Heart left ventricle (tissue), 16 donors: ENCODE measurements around the gene GPC6. TPM values are rescaled to one million over a fixed set of nuclear protein-coding genes. Genes with fewer than 3 reads are reported as not detected.

ENCODE experiments used
- ATAC-seq, 4 donors: fragments of 200-7000 bp; cut with Tn5 transposase; one replicate each; pipeline ENCODE4 v1.9.1; 2020 to 2022; ENCODE audit warnings: moderate library complexity in 4 of 4, mild to moderate bottlenecking in 3 of 4, moderate number of reproducible peaks in 1 of 4
- DNase-seq, 5 donors: peaks; one replicate each; pipeline ENCODE4 v3.0.0-alpha.2; 2020
- H3K27ac ChIP-seq, 12 donors: fragments of 200-600 bp; sonication (generic) in 4 of 12; one replicate each; pipeline versions ENCODE4 v1.5.0 to v1.8.0; 2016 to 2022; ENCODE audit warnings: mild to moderate bottlenecking in 2 of 12
- H3K27me3 ChIP-seq, 9 donors: fragments of 200-600 bp; sonication (generic) in 2 of 9; one replicate each; pipeline versions ENCODE4 v1.5.1 to v1.8.0; 2016 to 2022; ENCODE audit warnings: mild to moderate bottlenecking in 3 of 9
- H3K36me3 ChIP-seq, 9 donors: fragments of 200-600 bp; sonication (generic) in 2 of 9; one replicate each; pipeline versions ENCODE4 v1.5.0 to v1.8.0; 2018 to 2022; ENCODE audit warnings: mild to moderate bottlenecking in 2 of 9
- H3K4me1 ChIP-seq, 12 donors: fragments of 200-600 bp; sonication (generic) in 4 of 12; one replicate each; pipeline versions ENCODE4 v1.5.0 to v1.8.0; 2016 to 2022; ENCODE audit warnings: mild to moderate bottlenecking in 3 of 12
- H3K4me3 ChIP-seq, 12 donors: fragments of 200-600 bp; sonication (generic) in 4 of 12; one replicate each; pipeline versions ENCODE4 v1.5.0 to v1.8.0; 2017 to 2022; ENCODE audit warnings: mild to moderate bottlenecking in 9 of 12, moderate library complexity in 4 of 12
- H3K9me3 ChIP-seq, 12 donors: fragments of 200-600 bp; sonication (generic) in 4 of 12; one replicate each; pipeline versions ENCODE4 v1.5.0 to v1.8.0; 2016 to 2022; ENCODE audit warnings: mild to moderate bottlenecking in 1 of 12
- CTCF ChIP-seq, 12 donors: fragments of 200-600 bp; sonication (generic) in 4 of 12; IDR thresholded peaks; one replicate each; pipeline versions ENCODE4 v1.5.0 to v1.8.0; 2018 to 2022; ENCODE audit warnings: antibody characterized with exemption in 12 of 12, mild to moderate bottlenecking in 5 of 12
- POLR2A ChIP-seq, 2 donors: fragments of 450-650 bp; IDR thresholded peaks; one replicate each; pipeline ENCODE4 v1.6.1; 2017; ENCODE audit warnings: antibody characterized with exemption in 2 of 2, mild to moderate bottlenecking in 2 of 2, moderate library complexity in 2 of 2
- WGBS, 4 donors: extraction: QIAGEN DNeasy Blood & Tissue Kit in 2 of 4; methylation state at CpG; one replicate each; pipeline versions ENCODE4 v1.1.5 to v1.1.7; 2013 to 2018; 5-methylcytosine and 5-hydroxymethylcytosine counted together
- intact Hi-C, 10 donors: fragments of 100-400 bp; cut with DNase I; formaldehyde crosslinking; loops; one replicate each; pipeline versions ENCODE4 v1.11.1 to v1.14.2; 2022
- polyA plus RNA-seq, 2 donors: library from polyadenylated mRNA; stranded (reverse); fragments of 200-250 nt; gene quantifications; one replicate each; pipeline ENCODE4 v1.2.3, GENCODE V29; 2013
- total RNA-seq, 9 donors: library from RNA; depleted of rRNA in 2 of 9; stranded (reverse); fragments of >200 nt in 2 of 9; fragmentation: NEBNext Ultra II Directional in 3 of 9; extraction: Animal tissue kit (Norgen Biotek cat#: 25700) in 3 of 9; gene quantifications; one replicate each; pipeline versions ENCODE4 v1.1.0 to v1.2.4, GENCODE V29; 2016 to 2023
- donor health status: ischemic (EF 13 %, LVEDD 7.1; RV severe dilation, severe dysfunction).
- donor health status: healthy with polysubstance abuse.
- donor health status: DM: no; HTN: yes; CAD: no.
- donor health status: DM: no; HTN: no; CAD: no.
- donor health status: ischemic (EF 25% LVEDD 6.9; RV normal size, moderate dysfunction).
- donor health status: ischemic (EF 25% LVEDD 5.7; RV mildly dilated, moderate dysfunction).
- donor health status: healthy.
- donor health status: DM: yes; HTN: yes; CAD: no.
- donor health status: ischemic (EF 35%, LVEDD 5.7; RV mildly dilated, moderate dysfunction).
- donor health status: nonischemic (EF 11% LVEDD 7.7; RV severe dilation, severe dysfunction).
- donor health status: DM: yes; HTN: yes; CAD: no.
- donor health status: PGD.
- donor health status: ischemic (EF 29% LVEDD 5.4; RV normal size, mild dysfunction).
- donor health status: nonischemic (EF 23%, LVEDD 6.1; RV moderate dilation, normal function).

The GPC6 gene
- total and polyA plus RNA-seq, 11 donors = 0.08 to 6.2 (median 2.0) TPM

- no peaks in the 10 kb centered on the region for H3K4me1 ChIP-seq
- no peak for ATAC-seq
- no peak for TF ChIP-seq POLR2A (IDR thresholded peaks at IDR 0.05)
- TF ChIP-seq CTCF (IDR thresholded peaks at IDR 0.05) = no peak
- WGBS, 4 donors = 51 to 58% (median 57%) methylated on average over 6 of the region's 6 CpGs
- no peak overlapping the region for H3K4me3 ChIP-seq
- peaks cover 0 to 4% (median 0%) of the 10 kb centered on the region in 12 donors for H3K9me3 ChIP-seq
- intact Hi-C loops = no loop called here
- no peak for DNase-seq
- H3K27ac ChIP-seq = no peak overlapping the region
- no peaks in the 10 kb centered on the region for H3K27me3 ChIP-seq
- no peaks in the 10 kb centered on the region for H3K36me3 ChIP-seq
Observed at GRCh38 chr13:93304868-93305613, 78.4 kb downstream of the GPC6 start.

DNA sequence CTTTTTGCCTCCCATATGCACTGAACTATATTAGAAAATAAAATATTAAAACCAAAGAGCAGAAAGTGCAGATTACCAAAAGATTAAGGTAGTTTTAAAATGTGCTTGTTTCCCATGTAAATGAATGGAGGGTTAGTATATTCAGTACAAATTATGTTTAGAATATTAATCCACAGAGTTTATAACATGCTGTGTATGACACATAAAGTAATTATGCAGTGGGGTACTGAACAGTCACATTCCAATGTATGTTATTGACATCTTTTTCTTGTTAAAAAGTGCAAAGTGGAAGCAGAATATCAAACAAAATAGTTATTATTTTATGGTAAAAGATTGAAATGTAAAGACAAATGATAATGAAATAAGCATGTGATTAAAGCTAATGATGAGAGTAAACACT lies 79.3 kb downstream of the GPC6 start:
- no peak for ATAC-seq
- no peaks in the 10 kb centered on the region for H3K36me3 ChIP-seq
- intact Hi-C loops = no loop called here

GRCh38 chr13:93307136-93307535 lies 80.5 kb downstream of the GPC6 start:
- TF ChIP-seq POLR2A (IDR thresholded peaks at IDR 0.05) (no peak), CTCF (IDR thresholded peaks at IDR 0.05) (no peak)
- no peak overlapping the region for H3K27ac ChIP-seq
- no peaks in the 10 kb centered on the region for H3K9me3 ChIP-seq
- ATAC-seq = no peak
- H3K4me1 ChIP-seq = no peaks in the 10 kb centered on the region
- H3K36me3 ChIP-seq = no peaks in the 10 kb centered on the region
- no peak overlapping the region for H3K4me3 ChIP-seq
- H3K27me3 ChIP-seq = no peaks in the 10 kb centered on the region
- intact Hi-C loops = no loop called here
- DNase-seq = no peak

More for the DNA sequence above, 79.3 kb downstream of the GPC6 start:
- TF ChIP-seq POLR2A (IDR thresholded peaks at IDR 0.05) (no peak), CTCF (IDR thresholded peaks at IDR 0.05) (no peak)
- Histone ChIP-seq H3K27ac (no peak overlapping the region), H3K4me1 (no peaks in the 10 kb centered on the region), H3K9me3 (peaks cover 0 to 4% (median 0%) of the 10 kb centered on the region in 12 donors), H3K27me3 (no peaks in the 10 kb centered on the region), H3K4me3 (no peak overlapping the region)
- no peak for DNase-seq

DNA sequence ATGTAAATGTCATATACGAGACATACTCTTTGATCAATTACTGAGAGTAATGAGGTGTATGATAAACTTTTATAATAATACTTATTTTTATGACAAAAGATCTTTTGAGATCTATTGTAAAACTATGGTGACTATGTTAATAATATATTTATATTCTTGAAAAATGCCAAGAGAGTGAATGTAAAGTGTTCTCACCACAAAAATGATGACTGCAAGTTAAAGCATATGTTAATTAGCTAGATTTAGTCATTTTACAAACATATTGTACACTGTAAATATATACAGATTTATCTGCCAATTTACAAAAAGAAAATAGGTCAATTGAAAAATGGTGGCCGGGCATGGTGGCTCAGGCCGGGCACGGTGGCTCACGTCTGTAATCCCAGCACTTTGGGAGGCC lies 81.0 kb downstream of the GPC6 start:
- intact Hi-C loops = no loop called here
- no peak for TF ChIP-seq POLR2A (IDR thresholded peaks at IDR 0.05)
- TF ChIP-seq CTCF (IDR thresholded peaks at IDR 0.05) = no peak
- Histone ChIP-seq H3K27ac (no peak overlapping the region), H3K4me1 (no peaks in the 10 kb centered on the region), H3K9me3 (no peaks in the 10 kb centered on the region), H3K27me3 (no peaks in the 10 kb centered on the region), H3K4me3 (no peak overlapping the region), H3K36me3 (no peaks in the 10 kb centered on the region)
- WGBS, 4 donors = 84 to 94% (median 89%) methylated on average over 5 of the region's 5 CpGs
- DNase-seq (no peak), ATAC-seq (no peak)
